A549 (cell line): ENCODE measurements around the gene HTRA2. TPM values are rescaled to one million over a fixed set of nuclear protein-coding genes. Genes with fewer than 3 reads are reported as not detected.

Experiments used
- ATAC-seq, 2 experiments: fragments of 200-7000 bp in 1 of 2; fragments of >200 bp in 1 of 2; cut with Nextera tagmentation in 1 of 2; cut with Tn5 transposase in 1 of 2; 3 replicates each; pipeline versions ENCODE4 v1.8.0 to v1.9.1; 2018 to 2020; ENCODE audit warnings: mild to moderate bottlenecking in 1 of 2, moderate library complexity in 1 of 2
- CTCF ChIA-PET: fragments of 300-600 bp; sonication (Branson Sonifier 250); formaldehyde crosslinking; extraction: SDS; loops from one replicate; lab custom pipeline; 2021; ENCODE audit warnings: antibody characterized with exemption, inconsistent platforms; lab: Yijun Ruan, JAX
- POLR2A ChIA-PET: fragments of 350-600 bp; formaldehyde crosslinking; extraction: SDS; loops from one replicate; lab custom pipeline; 2021; ENCODE audit warnings: antibody characterized with exemption, inconsistent platforms; lab: Yijun Ruan, JAX
- DNase-seq, 2 experiments: peaks; one replicate each; pipeline versions ENCODE4 v3.0.0 to v3.0.0-alpha.2; 2011 to 2016; ENCODE audit warnings: low read depth in 1 of 2, low spot score in 1 of 2
- FAIRE-seq: peaks from 2 replicates; lab custom pipeline; 2011; peaks lifted over from hg19 to GRCh38; lab: Jason Lieb, UNC
- H3K27ac ChIP-seq, 2 experiments: fragments of >200 bp; sonication (Bioruptor Twin); formaldehyde crosslinking; 3 replicates each; pipeline ENCODE4 v1.5.1; 2016 to 2017
- H3K4me1 ChIP-seq: fragments of >200 bp; sonication (Bioruptor Twin); formaldehyde crosslinking; 3 replicates; pipeline ENCODE4 v1.6.1; 2016
- H3K4me2 ChIP-seq: fragments of >200 bp; sonication (Bioruptor Twin); formaldehyde crosslinking; 3 replicates; pipeline ENCODE4 v1.6.1; 2016
- H3K4me3 ChIP-seq: fragments of >200 bp; sonication (Bioruptor Twin); formaldehyde crosslinking; 3 replicates; pipeline ENCODE4 v1.5.1; 2016
- H3K9me3 ChIP-seq: fragments of >200 bp; sonication (Bioruptor Twin); formaldehyde crosslinking; 3 replicates; pipeline ENCODE4 v1.6.1; 2016
- ATOH8 ChIP-seq: fragments of 250-450 bp; sonication (Bioruptor Pico); IDR thresholded peaks from 2 replicates; pipeline ENCODE4 v1.5.0; 2020; ENCODE audit warnings: low read depth, mild to moderate bottlenecking, moderate library complexity
- ESRRA ChIP-seq: fragments of 150-350 bp; IDR thresholded peaks from 2 replicates; pipeline ENCODE4 v1.6.1; 2014; ENCODE audit warnings: mild to moderate bottlenecking, low read length, borderline replicate concordance
- HOXB5 ChIP-seq: fragments of 250-450 bp; sonication (Bioruptor Pico); IDR thresholded peaks from 2 replicates; pipeline ENCODE4 v1.5.0; 2020; ENCODE audit warnings: mild to moderate bottlenecking, moderate library complexity
- JUN ChIP-seq, 2 experiments: fragments of >200 bp; sonication (Bioruptor Twin); formaldehyde crosslinking; IDR thresholded peaks; 2 replicates in 1 of 2; 3 replicates in 1 of 2; pipeline ENCODE4 v1.6.1; 2016 to 2017
- POLR2AphosphoS2 ChIP-seq: conservative IDR thresholded peaks from 2 replicates; pipeline ENCODE4 v1.6.1; 2012; ENCODE audit warnings: low read length, improper control_type of control experiment, inconsistent platforms
- RFX5 ChIP-seq: fragments of 450-650 bp; IDR thresholded peaks from 2 replicates; pipeline ENCODE4 v1.7.1; 2014; ENCODE audit warnings: antibody characterized with exemption, mild to moderate bottlenecking, moderate library complexity
- WGBS: methylation state at CpG from one replicate; pipeline ENCODE4 v1.1.6; 2017; ENCODE audit errors: missing lambda C conversion rate; 5-methylcytosine and 5-hydroxymethylcytosine counted together
- polyA plus RNA-seq, 4 experiments: library from polyadenylated mRNA; depleted of rRNA in 3 of 4; stranded (reverse); fragments of >200 nt; fragmentation: RNase III in 1 of 4; extraction: RNeasy Plus Mini Kit Qiagen cat#74134 plus additional on column Dnase treatment in 1 of 4; gene quantifications; 2 replicates in 3 of 4; 3 replicates in 1 of 4; pipeline ENCODE4 v1.2.3, GENCODE V29; 2011 to 2017
- TF ChIP-seq, protein P1 (sequence below): fragments of >200 bp; sonication (Bioruptor Twin); formaldehyde crosslinking; IDR thresholded peaks from 3 replicates; pipeline ENCODE4 v1.6.1; 2016
- TF ChIP-seq, protein P2 (sequence below): IDR thresholded peaks from 2 replicates; pipeline ENCODE4 v1.6.1; 2012
- TF ChIP-seq, protein P3 (sequence below): IDR thresholded peaks from 2 replicates; pipeline ENCODE4 v1.6.1; 2012

The HTRA2 gene
- polyA plus RNA-seq, 2 of the 4 experiments (the other 2 are of a cell fraction) = 28.7 to 36.5 TPM

DNA sequence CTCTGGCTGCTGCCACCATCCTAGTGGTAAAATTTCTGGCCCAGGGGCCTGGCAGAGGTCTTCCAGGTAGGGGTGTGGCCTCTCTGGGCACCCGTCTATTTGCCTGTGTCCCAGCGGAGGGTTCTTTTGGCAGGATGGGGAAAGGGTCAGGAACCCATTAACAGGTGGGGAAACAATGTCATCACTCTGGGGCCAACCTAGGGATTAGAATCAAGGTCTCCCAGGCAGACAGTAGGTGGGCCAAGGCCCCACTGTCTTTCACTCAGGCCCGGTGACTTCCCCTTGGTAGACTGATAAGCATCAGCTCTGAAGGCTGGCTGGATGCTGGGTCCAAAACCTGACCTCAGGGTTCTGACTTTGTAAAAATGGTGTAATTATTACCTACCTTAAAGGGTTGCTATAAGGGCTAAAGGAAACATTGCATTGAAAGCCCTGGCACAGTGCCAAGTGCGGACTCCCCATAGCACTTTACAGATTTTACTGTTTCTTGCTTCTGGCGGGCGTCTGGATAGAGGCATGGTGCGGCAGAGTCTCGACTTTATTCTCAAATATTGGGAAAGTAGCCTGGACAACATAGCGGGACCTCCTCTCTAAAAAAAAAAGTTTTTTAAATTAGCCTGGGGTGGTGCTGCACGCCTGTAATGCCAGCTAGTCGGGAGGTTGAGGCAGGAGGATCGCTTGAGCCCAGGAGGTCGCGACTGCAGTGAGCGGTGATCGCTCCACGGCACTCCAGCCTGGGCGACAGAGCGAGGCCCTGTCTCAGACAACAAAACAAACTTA is 32.5 kb upstream of the HTRA2 start:
- ChIA-PET POLR2A (interaction anchor here (0.7 to 2.0 kb wide), 2 partner anchors 10 to 25 kb away, joined by 3 to 8 read pairs; partner anchors contain the start of genes MRPL53 and PCGF1), CTCF (interaction anchor here (0.8 to 15.5 kb wide), 5 partner anchors 10 to 90 kb away, joined by 4 to 184 read pairs (median 5); partner anchors contain the start of genes CCDC142, PCGF1 and TTC31)
- no peak overlapping the region for H3K27ac ChIP-seq
- H3K4me2 ChIP-seq = no peak overlapping the region
- H3K4me3 ChIP-seq = no peak overlapping the region
- H3K4me1 ChIP-seq = peaks cover 5% of the 10 kb centered on the region; the same call in 2 of the 3 replicates
- ATAC-seq (no peak), FAIRE-seq (no peak), DNase-seq (no peak)
- TF ChIP-seq, protein P1, sequence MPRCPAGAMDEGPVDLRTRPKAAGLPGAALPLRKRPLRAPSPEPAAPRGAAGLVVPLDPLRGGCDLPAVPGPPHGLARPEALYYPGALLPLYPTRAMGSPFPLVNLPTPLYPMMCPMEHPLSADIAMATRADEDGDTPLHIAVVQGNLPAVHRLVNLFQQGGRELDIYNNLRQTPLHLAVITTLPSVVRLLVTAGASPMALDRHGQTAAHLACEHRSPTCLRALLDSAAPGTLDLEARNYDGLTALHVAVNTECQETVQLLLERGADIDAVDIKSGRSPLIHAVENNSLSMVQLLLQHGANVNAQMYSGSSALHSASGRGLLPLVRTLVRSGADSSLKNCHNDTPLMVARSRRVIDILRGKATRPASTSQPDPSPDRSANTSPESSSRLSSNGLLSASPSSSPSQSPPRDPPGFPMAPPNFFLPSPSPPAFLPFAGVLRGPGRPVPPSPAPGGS = peak; percentile 19; the same call in 1 of the 3 replicates
- no peak for TF ChIP-seq POLR2AphosphoS2
- H3K9me3 ChIP-seq = no peaks in the 10 kb centered on the region
- 93% methylated on average over 19 of the region's 19 CpGs for WGBS

DNA sequence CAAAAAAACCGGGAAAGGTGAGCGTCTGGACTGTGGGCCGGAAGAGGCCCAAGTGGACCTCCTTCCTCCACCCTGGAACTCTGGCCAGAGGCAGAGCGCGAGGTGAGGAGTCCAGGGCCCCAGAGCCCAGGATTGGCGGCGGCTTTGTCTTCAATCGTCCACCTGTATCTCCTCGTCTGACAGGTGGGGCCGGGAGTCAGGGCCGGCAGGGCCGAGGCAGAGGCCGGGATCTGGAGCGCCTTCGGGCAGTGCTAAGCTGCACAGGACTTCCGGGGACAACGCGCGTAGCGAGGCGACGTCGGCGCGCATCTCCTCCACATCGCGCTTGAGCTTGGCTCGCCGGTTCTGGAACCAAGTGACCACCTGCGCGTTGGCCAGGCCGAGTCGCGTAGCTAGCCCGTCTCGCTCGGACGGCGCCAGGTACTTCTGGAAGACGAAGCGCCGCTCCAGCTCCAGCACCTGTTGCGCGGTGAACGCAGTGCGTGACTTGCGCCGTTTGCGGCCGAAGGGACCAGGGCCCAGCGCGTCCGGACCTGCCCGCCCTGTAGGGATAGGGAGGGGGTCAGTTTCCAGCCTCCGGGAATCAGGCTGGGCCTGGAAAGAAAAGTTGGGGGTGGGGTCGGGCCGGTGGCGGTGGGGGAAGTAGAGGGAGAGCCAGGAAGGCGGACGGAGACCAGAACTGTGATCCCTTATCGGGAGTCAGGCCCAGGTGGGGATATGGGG is 31.8 kb upstream of the HTRA2 start:
- no peak for FAIRE-seq
- H3K4me3 ChIP-seq = no peak overlapping the region
- DNase-seq = no peak
- no peak for ATAC-seq
- TF ChIP-seq, protein P2, sequence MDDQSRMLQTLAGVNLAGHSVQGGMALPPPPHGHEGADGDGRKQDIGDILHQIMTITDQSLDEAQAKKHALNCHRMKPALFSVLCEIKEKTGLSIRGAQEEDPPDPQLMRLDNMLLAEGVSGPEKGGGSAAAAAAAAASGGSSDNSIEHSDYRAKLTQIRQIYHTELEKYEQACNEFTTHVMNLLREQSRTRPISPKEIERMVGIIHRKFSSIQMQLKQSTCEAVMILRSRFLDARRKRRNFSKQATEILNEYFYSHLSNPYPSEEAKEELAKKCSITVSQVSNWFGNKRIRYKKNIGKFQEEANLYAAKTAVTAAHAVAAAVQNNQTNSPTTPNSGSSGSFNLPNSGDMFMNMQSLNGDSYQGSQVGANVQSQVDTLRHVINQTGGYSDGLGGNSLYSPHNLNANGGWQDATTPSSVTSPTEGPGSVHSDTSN = 0 out of 2 replicates have a peak, but pooled peaks have one; percentile 16
- TF ChIP-seq ATOH8 (no peak), JUN (IDR thresholded peaks at IDR 0.05) (peak in 1 of 2 experiments; percentile 35; a peak in 1 of 5 replicates), HOXB5 (CRISPR knock-in tag) (no peak)
- no peak overlapping the region for H3K27ac ChIP-seq
- WGBS = 93% methylated on average over 47 of the region's 61 CpGs
- ChIA-PET POLR2A (no interaction called here), CTCF (interaction anchor here (0.9 to 15.5 kb wide), 3 partner anchors 9 to 89 kb away, joined by 4 to 184 read pairs (median 29); partner anchors contain the start of genes CCDC142, PCGF1 and TTC31)
- H3K9me3 ChIP-seq = no peaks in the 10 kb centered on the region
- peaks cover 5% of the 10 kb centered on the region; the same call in 2 of the 3 replicates for H3K4me1 ChIP-seq
- H3K4me2 ChIP-seq = no peak overlapping the region

DNA sequence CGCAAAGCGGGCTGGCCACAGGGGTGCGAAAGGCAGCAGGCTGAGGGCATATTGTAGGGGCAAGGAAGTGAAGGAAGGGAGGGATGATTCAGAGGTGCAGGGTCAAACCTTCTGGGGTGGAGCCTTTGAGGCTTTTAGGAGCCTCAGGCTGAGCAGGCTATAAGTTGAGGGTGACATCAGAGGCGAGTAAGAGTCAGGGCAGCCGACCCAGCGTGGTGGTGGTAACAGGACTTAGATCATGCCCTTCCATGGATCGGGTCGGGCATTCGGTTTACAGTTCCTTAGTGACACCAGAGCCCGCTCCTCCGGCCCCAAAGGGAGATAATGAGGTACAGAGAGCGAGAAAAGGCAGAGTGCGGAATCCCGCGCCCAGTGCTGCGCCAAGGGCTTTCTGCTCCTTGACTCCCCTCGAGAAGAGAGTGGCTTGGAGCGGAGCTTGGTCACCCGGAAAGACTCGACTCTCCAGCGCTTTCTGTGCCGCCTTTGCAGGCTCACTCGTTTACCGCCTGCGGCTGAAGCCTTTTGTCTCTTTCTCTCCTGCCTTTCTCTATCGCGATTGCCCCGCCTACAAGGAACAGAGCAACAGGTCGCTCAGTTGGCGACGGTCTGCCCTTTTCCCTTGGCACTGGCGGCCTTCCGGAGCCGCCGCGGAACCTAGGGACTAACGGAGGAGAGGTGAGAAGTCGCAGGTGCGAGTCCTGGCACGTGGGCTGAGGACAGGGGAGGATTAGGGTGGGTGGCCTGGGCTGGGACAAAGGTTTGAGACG is 31.1 kb upstream of the HTRA2 start:
- peak in 1 of 2 experiments; percentile 32 for DNase-seq
- FAIRE-seq = no peak
- peak in 1 of 2 experiments; percentile 6; a peak in 3 of 6 replicates for ATAC-seq
- ChIA-PET POLR2A (no interaction called here), CTCF (interaction anchor here (0.9 to 15.5 kb wide), 2 partner anchors 8 to 12 kb away, joined by 4 to 184 read pairs; partner anchors contain the start of genes CCDC142, PCGF1 and TTC31)
- 71% methylated on average over 41 of the region's 41 CpGs for WGBS
- Histone ChIP-seq H3K4me1 (peaks cover 10% of the 10 kb centered on the region), H3K9me3 (no peaks in the 10 kb centered on the region), H3K27ac (no peak overlapping the region), H3K4me3 (no peak overlapping the region), H3K4me2 (no peak overlapping the region)
- TF ChIP-seq, protein P3, sequence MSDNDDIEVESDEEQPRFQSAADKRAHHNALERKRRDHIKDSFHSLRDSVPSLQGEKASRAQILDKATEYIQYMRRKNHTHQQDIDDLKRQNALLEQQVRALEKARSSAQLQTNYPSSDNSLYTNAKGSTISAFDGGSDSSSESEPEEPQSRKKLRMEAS = 0 out of 2 replicates have a peak, but pooled peaks have one; percentile 7
- TF ChIP-seq RFX5 = no peak
- no peak for TF ChIP-seq ESRRA
